ENCODE measurements around the gene FAM117B.
"Not testable (repeated sequence)": the region's sequence is repeated elsewhere in the genome, so short reads cannot be mapped to it uniquely, and the experiment has no call there.

Gene FAM117B

DNA sequence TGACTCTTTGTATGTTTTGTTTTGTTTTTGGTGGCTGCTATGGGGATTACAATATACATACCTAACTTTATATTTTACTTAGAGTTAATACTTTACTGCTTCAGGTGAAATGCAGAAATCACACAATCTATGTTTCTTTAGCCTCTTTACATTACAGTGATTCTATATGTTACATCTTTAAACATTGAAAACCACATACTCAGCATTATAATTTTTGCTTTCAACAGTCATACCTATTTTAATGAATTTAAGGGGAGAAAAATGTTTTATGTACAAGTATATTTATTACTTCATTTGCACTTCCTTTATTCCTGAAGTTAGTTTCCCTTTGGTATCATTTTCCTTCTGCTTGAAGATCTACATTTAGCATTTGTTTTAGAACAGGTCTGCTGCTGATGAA lies 23.1 kb downstream of the FAM117B start:
- Histone ChIP-seq H3K27me3 (replicated peaks) (no peaks in the 10 kb centered on the region), H3K27ac (no peak overlapping the region), H3K4me3 (ENCODE audit: low read depth, low read length) (no peak overlapping the region), H3K36me3 (replicated peaks) (no peaks in the 10 kb centered on the region)
- TF ChIP-seq, protein P1, sequence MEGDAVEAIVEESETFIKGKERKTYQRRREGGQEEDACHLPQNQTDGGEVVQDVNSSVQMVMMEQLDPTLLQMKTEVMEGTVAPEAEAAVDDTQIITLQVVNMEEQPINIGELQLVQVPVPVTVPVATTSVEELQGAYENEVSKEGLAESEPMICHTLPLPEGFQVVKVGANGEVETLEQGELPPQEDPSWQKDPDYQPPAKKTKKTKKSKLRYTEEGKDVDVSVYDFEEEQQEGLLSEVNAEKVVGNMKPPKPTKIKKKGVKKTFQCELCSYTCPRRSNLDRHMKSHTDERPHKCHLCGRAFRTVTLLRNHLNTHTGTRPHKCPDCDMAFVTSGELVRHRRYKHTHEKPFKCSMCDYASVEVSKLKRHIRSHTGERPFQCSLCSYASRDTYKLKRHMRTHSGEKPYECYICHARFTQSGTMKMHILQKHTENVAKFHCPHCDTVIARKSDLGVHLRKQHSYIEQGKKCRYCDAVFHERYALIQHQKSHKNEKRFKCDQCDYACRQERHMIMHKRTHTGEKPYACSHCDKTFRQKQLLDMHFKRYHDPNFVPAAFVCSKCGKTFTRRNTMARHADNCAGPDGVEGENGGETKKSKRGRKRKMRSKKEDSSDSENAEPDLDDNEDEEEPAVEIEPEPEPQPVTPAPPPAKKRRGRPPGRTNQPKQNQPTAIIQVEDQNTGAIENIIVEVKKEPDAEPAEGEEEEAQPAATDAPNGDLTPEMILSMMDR (IDR thresholded peaks at IDR 0.05; ENCODE audit: low read depth, low read length, missing control alignments) = no peak
- in situ Hi-C loops (cut with HindIII; ENCODE audit: low pct_ligation_motif_present, low sequenced_read_pairs) = no loop called here
- DNase-seq = no peak

DNA sequence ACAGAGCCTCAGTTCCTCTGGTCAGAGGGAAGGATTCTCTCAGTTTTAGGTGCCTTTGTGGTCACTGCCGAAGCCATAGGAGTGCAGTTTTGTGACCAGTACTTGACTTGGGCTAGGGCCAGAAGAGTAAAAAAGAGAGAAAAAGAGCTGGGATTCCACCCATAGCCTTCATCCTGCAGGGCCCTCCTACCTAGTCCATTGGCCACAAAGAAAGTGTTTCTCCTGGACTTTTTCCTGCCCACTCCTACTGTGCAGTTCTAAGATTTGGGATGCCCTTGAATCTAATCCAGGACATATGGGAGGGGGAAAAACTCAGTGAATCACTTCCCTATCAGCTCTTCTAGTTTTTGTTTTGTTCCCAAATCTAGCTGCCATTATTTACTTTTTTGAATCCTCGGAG lies 26.0 kb downstream of the FAM117B start:
- no peaks in the 10 kb centered on the region for H3K36me3 ChIP-seq (replicated peaks)
- TF ChIP-seq, protein P1 (IDR thresholded peaks at IDR 0.05; ENCODE audit: low read depth, low read length, missing control alignments) = no peak
- in situ Hi-C loops (cut with HindIII; ENCODE audit: low pct_ligation_motif_present, low sequenced_read_pairs) = no loop called here
- H3K27me3 ChIP-seq (replicated peaks) = no peaks in the 10 kb centered on the region
- DNase-seq = no peak
- no peak overlapping the region for H3K27ac ChIP-seq
- H3K4me3 ChIP-seq (ENCODE audit: low read depth, low read length) = no peak overlapping the region

GRCh38 chr2:202669841-202670240 lies 35.1 kb downstream of the FAM117B start:
- H3K27ac ChIP-seq = no peak overlapping the region
- in situ Hi-C loops (cut with HindIII; ENCODE audit: low pct_ligation_motif_present, low sequenced_read_pairs) = no loop called here

GRCh38 chr2:202671317-202672035 lies 36.7 kb downstream of the FAM117B start:
- DNase-seq = no peak

More at GRCh38 chr2:202669841-202670240, 35.1 kb downstream of the FAM117B start:
- no peaks in the 10 kb centered on the region for H3K27me3 ChIP-seq (replicated peaks)
- TF ChIP-seq, protein P1 (IDR thresholded peaks at IDR 0.05; ENCODE audit: low read depth, low read length, missing control alignments) = no peak
- no peak overlapping the region for H3K4me3 ChIP-seq (ENCODE audit: low read depth, low read length)
- no peak for DNase-seq
- no peaks in the 10 kb centered on the region for H3K36me3 ChIP-seq (replicated peaks)

GRCh38 chr2:202675097-202675496 lies 40.3 kb downstream of the FAM117B start:
- H3K27me3 ChIP-seq (replicated peaks); H3K36me3 ChIP-seq (replicated peaks); H3K4me3 ChIP-seq (ENCODE audit: low read depth, low read length); in situ Hi-C loops (cut with HindIII; ENCODE audit: low pct_ligation_motif_present, low sequenced_read_pairs); H3K27ac ChIP-seq; DNase-seq: not testable (repeated sequence)

More at GRCh38 chr2:202671317-202672035, 36.7 kb downstream of the FAM117B start:
- Histone ChIP-seq H3K27me3 (replicated peaks) (no peaks in the 10 kb centered on the region), H3K4me3 (ENCODE audit: low read depth, low read length) (no peak overlapping the region), H3K27ac (no peak overlapping the region), H3K36me3 (replicated peaks) (no peaks in the 10 kb centered on the region)
- in situ Hi-C loops (cut with HindIII; ENCODE audit: low pct_ligation_motif_present, low sequenced_read_pairs) = no loop called here
- TF ChIP-seq, protein P1 (IDR thresholded peaks at IDR 0.05; ENCODE audit: low read depth, low read length, missing control alignments) = no peak

- H3K4me3 ChIP-seq (ENCODE audit: low read depth, low read length) = no peak overlapping the region
- DNase-seq = no peak
- no peaks in the 10 kb centered on the region for H3K36me3 ChIP-seq (replicated peaks)
- in situ Hi-C loops (cut with HindIII; ENCODE audit: low pct_ligation_motif_present, low sequenced_read_pairs) = no loop called here
- TF ChIP-seq, protein P1 (IDR thresholded peaks at IDR 0.05; ENCODE audit: low read depth, low read length, missing control alignments) = no peak
- H3K27me3 ChIP-seq (replicated peaks) = no peaks in the 10 kb centered on the region
- H3K27ac ChIP-seq = no peak overlapping the region
These were observed 45.2 kb downstream of the FAM117B start for GRCh38 chr2:202679980-202680379.
